ENCODE results near the gene ACOT7.

Gene ACOT7

GRCh38 chr1:6270401-6270800 lies 123.2 kb downstream of the ACOT7 start:
- TF ChIP-seq ZBTB7A (IDR thresholded peaks at IDR 0.05; ENCODE audit: low read depth): no peak
- no peak for TF ChIP-seq RAD21 (IDR thresholded peaks at IDR 0.05; ENCODE audit: low read depth)
- no peak for TF ChIP-seq NFIC (IDR thresholded peaks at IDR 0.05)
- TF ChIP-seq CREB1 (IDR thresholded peaks at IDR 0.05; ENCODE audit: low read depth): no peak
- TF ChIP-seq MAX (IDR thresholded peaks at IDR 0.05): no peak
- TF ChIP-seq, protein P1, sequence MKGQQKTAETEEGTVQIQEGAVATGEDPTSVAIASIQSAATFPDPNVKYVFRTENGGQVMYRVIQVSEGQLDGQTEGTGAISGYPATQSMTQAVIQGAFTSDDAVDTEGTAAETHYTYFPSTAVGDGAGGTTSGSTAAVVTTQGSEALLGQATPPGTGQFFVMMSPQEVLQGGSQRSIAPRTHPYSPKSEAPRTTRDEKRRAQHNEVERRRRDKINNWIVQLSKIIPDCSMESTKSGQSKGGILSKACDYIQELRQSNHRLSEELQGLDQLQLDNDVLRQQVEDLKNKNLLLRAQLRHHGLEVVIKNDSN (IDR thresholded peaks at IDR 0.05): no peak
- TF ChIP-seq EP300 (IDR thresholded peaks at IDR 0.05; ENCODE audit: borderline replicate concordance): no peak
- no peak for TF ChIP-seq REST (IDR thresholded peaks at IDR 0.05; ENCODE audit: low read depth)
- no peak for TF ChIP-seq FOXM1 (IDR thresholded peaks at IDR 0.05; ENCODE audit: borderline replicate concordance, low read depth)
- TF ChIP-seq CEBPB (IDR thresholded peaks at IDR 0.05): no peak

- TF ChIP-seq CREB1 (IDR thresholded peaks at IDR 0.05; ENCODE audit: low read depth): no peak
- no peak for TF ChIP-seq RAD21 (IDR thresholded peaks at IDR 0.05; ENCODE audit: low read depth)
- TF ChIP-seq REST (IDR thresholded peaks at IDR 0.05; ENCODE audit: low read depth): no peak
- TF ChIP-seq CEBPB (IDR thresholded peaks at IDR 0.05): no peak
- no peak for TF ChIP-seq FOXM1 (IDR thresholded peaks at IDR 0.05; ENCODE audit: borderline replicate concordance, low read depth)
- TF ChIP-seq TEAD4 (IDR thresholded peaks at IDR 0.05): no peak
- TF ChIP-seq, protein P1 (IDR thresholded peaks at IDR 0.05): no peak
- no peak for TF ChIP-seq TAF1 (IDR thresholded peaks at IDR 0.05; ENCODE audit: low read depth)
Observed at GRCh38 chr1:6269720-6270400, 123.7 kb downstream of the ACOT7 start.

GRCh38 chr1:6269296-6269695 lies 124.3 kb downstream of the ACOT7 start:
- TF ChIP-seq TEAD4 (IDR thresholded peaks at IDR 0.05): no peak
- TF ChIP-seq MAX (IDR thresholded peaks at IDR 0.05): no peak
- TF ChIP-seq REST (IDR thresholded peaks at IDR 0.05; ENCODE audit: low read depth): no peak
- TF ChIP-seq CEBPB (IDR thresholded peaks at IDR 0.05): no peak
- no peak for TF ChIP-seq TCF12 (IDR thresholded peaks at IDR 0.05; ENCODE audit: low read depth)
- no peak for TF ChIP-seq ZBTB7A (IDR thresholded peaks at IDR 0.05; ENCODE audit: low read depth)
- TF ChIP-seq RAD21 (IDR thresholded peaks at IDR 0.05; ENCODE audit: low read depth): no peak
- TF ChIP-seq, protein P1 (IDR thresholded peaks at IDR 0.05): no peak

GRCh38 chr1:6268415-6268814 lies 125.2 kb downstream of the ACOT7 start:
- TF ChIP-seq EGR1 (IDR thresholded peaks at IDR 0.05): no peak
- TF ChIP-seq TCF12 (IDR thresholded peaks at IDR 0.05; ENCODE audit: low read depth): no peak
- TF ChIP-seq MAX (IDR thresholded peaks at IDR 0.05): no peak
- TF ChIP-seq TEAD4 (IDR thresholded peaks at IDR 0.05): no peak
- TF ChIP-seq, protein P1 (IDR thresholded peaks at IDR 0.05): no peak
- no peak for TF ChIP-seq ZBTB7A (IDR thresholded peaks at IDR 0.05; ENCODE audit: low read depth)
- no peak for TF ChIP-seq EP300 (IDR thresholded peaks at IDR 0.05; ENCODE audit: borderline replicate concordance)
- no peak for TF ChIP-seq CREB1 (IDR thresholded peaks at IDR 0.05; ENCODE audit: low read depth)
- TF ChIP-seq TAF1 (IDR thresholded peaks at IDR 0.05; ENCODE audit: low read depth): no peak
- no peak for TF ChIP-seq REST (IDR thresholded peaks at IDR 0.05; ENCODE audit: low read depth)
- TF ChIP-seq YY1 (IDR thresholded peaks at IDR 0.05; ENCODE audit: low read depth): no peak
- no peak for TF ChIP-seq FOXM1 (IDR thresholded peaks at IDR 0.05; ENCODE audit: borderline replicate concordance, low read depth)
- no peak for TF ChIP-seq NFIC (IDR thresholded peaks at IDR 0.05)
- TF ChIP-seq RAD21 (IDR thresholded peaks at IDR 0.05; ENCODE audit: low read depth): no peak
- no peak for TF ChIP-seq CEBPB (IDR thresholded peaks at IDR 0.05)
